GM23338 (cell line): Measurements from ENCODE around the gene ACBD7. TPM values are rescaled to one million over a fixed set of nuclear protein-coding genes. Genes with fewer than 3 reads are reported as not detected.

Experiments used
- ATAC-seq: fragments of 200-7000 bp; cut with Tn5 transposase; 3 replicates; pipeline ENCODE4 v1.9.1; 2020
- DNase-seq: peaks from one replicate; pipeline ENCODE4 v3.0.0-alpha.2; 2015; ENCODE audit warnings: low spot score
- H2AFZ ChIP-seq: fragments of 200-600 bp; sonication (generic); 2 replicates; pipeline ENCODE4 v1.8.0; 2016; ENCODE audit warnings: antibody characterized with exemption, mild to moderate bottlenecking, moderate library complexity
- H3F3A ChIP-seq: fragments of 200-600 bp; sonication (generic); replicated peaks from 2 replicates; pipeline ENCODE4 v1.8.0; 2017; ENCODE audit warnings: antibody characterized with exemption, mixed run types, low read depth
- H3K27ac ChIP-seq: fragments of 200-600 bp; sonication (generic); 2 replicates; pipeline ENCODE4 v1.6.1; 2016; ENCODE audit warnings: low read depth
- H3K27me3 ChIP-seq: fragments of 200-600 bp; sonication (generic); 2 replicates; pipeline ENCODE4 v1.8.0; 2016; ENCODE audit warnings: mild to moderate bottlenecking, mixed run types, moderate library complexity; ENCODE audit not compliant: insufficient read depth
- H3K36me3 ChIP-seq: fragments of 200-600 bp; sonication (generic); 2 replicates; pipeline ENCODE4 v1.8.0; 2016; ENCODE audit warnings: mild to moderate bottlenecking; ENCODE audit not compliant: insufficient read depth
- H3K4me1 ChIP-seq: fragments of 200-600 bp; sonication (generic); 2 replicates; pipeline ENCODE4 v1.8.0; 2016; ENCODE audit warnings: mild to moderate bottlenecking, moderate library complexity; ENCODE audit not compliant: insufficient read depth
- H3K4me2 ChIP-seq: fragments of 200-600 bp; sonication (generic); 2 replicates; pipeline ENCODE4 v1.7.1; 2017; ENCODE audit warnings: mixed run types
- H3K4me3 ChIP-seq: fragments of 200-600 bp; sonication (generic); 2 replicates; pipeline ENCODE4 v1.6.1; 2016; ENCODE audit warnings: mixed run types
- H3K79me2 ChIP-seq: fragments of 200-600 bp; sonication (generic); replicated peaks from 2 replicates; pipeline ENCODE4 v1.8.0; 2017; ENCODE audit warnings: mild to moderate bottlenecking; ENCODE audit not compliant: insufficient read depth
- H3K9me2 ChIP-seq: fragments of 200-600 bp; sonication (generic); 2 replicates; pipeline ENCODE4 v1.8.0; 2017; ENCODE audit not compliant: insufficient read depth
- H4K20me1 ChIP-seq: fragments of 200-600 bp; sonication (generic); replicated peaks from 2 replicates; pipeline ENCODE4 v1.8.0; 2017; ENCODE audit warnings: mild to moderate bottlenecking; ENCODE audit not compliant: insufficient read depth
- H3K27ac Mint-ChIP-seq: 2 replicates; pipeline ENCODE4 v1.8.0; 2020; ENCODE audit warnings: inconsistent platforms, mild to moderate bottlenecking, moderate library complexity, mixed read lengths
- H3K27me3 Mint-ChIP-seq: 3 replicates; pipeline ENCODE4 v1.8.0; 2022; ENCODE audit warnings: low read depth, mild to moderate bottlenecking, moderate library complexity, mixed read lengths, inconsistent platforms; ENCODE audit not compliant: insufficient read depth, poor library complexity
- H3K36me3 Mint-ChIP-seq: 3 replicates; pipeline ENCODE4 v1.8.0; 2021; ENCODE audit warnings: low read depth, mild to moderate bottlenecking, inconsistent platforms, moderate library complexity, mixed read lengths
- H3K4me1 Mint-ChIP-seq: 3 replicates; pipeline ENCODE4 v1.8.0; 2020; ENCODE audit warnings: mild to moderate bottlenecking, inconsistent platforms, mixed read lengths
- H3K4me3 Mint-ChIP-seq: 3 replicates; pipeline ENCODE4 v1.8.0; 2021; ENCODE audit warnings: moderate library complexity, mild to moderate bottlenecking, inconsistent platforms, mixed read lengths
- H3K9me3 Mint-ChIP-seq: 3 replicates; pipeline ENCODE4 v1.8.0; 2020; ENCODE audit warnings: moderate library complexity, mild to moderate bottlenecking, inconsistent platforms, mixed read lengths
- CREB1 ChIP-seq: fragments of 250-450 bp; sonication (Bioruptor Pico); IDR thresholded peaks from 2 replicates; pipeline ENCODE4 v1.5.0; 2020; ENCODE audit warnings: low read depth, mild to moderate bottlenecking, moderate library complexity
- EZH2 ChIP-seq: fragments of 200-600 bp; sonication (generic); IDR thresholded peaks from one replicate; pipeline ENCODE4 v1.8.0; 2017; ENCODE audit warnings: antibody characterized with exemption, mild to moderate bottlenecking, low read depth; ENCODE audit not compliant: unreplicated experiment
- EZH2phosphoT487 ChIP-seq: fragments of 200-600 bp; sonication (generic); IDR thresholded peaks from one replicate; pipeline ENCODE4 v1.8.1; 2018; ENCODE audit warnings: antibody characterized with exemption; ENCODE audit not compliant: unreplicated experiment
- JUNB ChIP-seq: IDR thresholded peaks from one replicate; pipeline ENCODE4 v1.6.1; 2016; ENCODE audit warnings: antibody characterized with exemption; ENCODE audit not compliant: unreplicated experiment
- NANOG ChIP-seq: IDR thresholded peaks from 2 replicates; pipeline ENCODE4 v1.6.1; 2016; ENCODE audit warnings: antibody characterized with exemption, borderline replicate concordance
- POLR2AphosphoS5 ChIP-seq: IDR thresholded peaks from 2 replicates; pipeline ENCODE4 v1.6.1; 2016; ENCODE audit warnings: antibody characterized with exemption, low read depth
- STAT1 ChIP-seq: IDR thresholded peaks from one replicate; pipeline ENCODE4 v1.6.1; 2016; ENCODE audit warnings: antibody characterized with exemption; ENCODE audit not compliant: unreplicated experiment
- ZNF114 ChIP-seq: fragments of 250-450 bp; sonication (Bioruptor Pico); IDR thresholded peaks from 2 replicates; pipeline ENCODE4 v1.5.0; 2020; ENCODE audit warnings: mild to moderate bottlenecking, moderate library complexity
- ZNF331 ChIP-seq: fragments of 250-450 bp; sonication (Bioruptor Pico); IDR thresholded peaks from 2 replicates; pipeline ENCODE4 v1.5.0; 2020; ENCODE audit warnings: low read depth, mild to moderate bottlenecking, moderate library complexity
- polyA plus RNA-seq: library from polyadenylated mRNA; unstranded; fragments of >200 nt; fragmentation: Nextera tagmentation; extraction: Ambion mirVana; gene quantifications from 2 replicates; pipeline ENCODE4 v1.2.1, GENCODE V29; 2016
- total RNA-seq: library from RNA; depleted of rRNA; stranded (reverse); fragments of >200 nt; shearing (Covaris generic); gene quantifications from 2 replicates; pipeline ENCODE4 v1.2.3, GENCODE V29; 2014
- TF ChIP-seq, protein P1 (sequence below): IDR thresholded peaks from one replicate; pipeline ENCODE4 v1.6.1; 2018; ENCODE audit warnings: antibody characterized with exemption; ENCODE audit not compliant: unreplicated experiment
- TF ChIP-seq, protein P2 (sequence below), 2 experiments: fragments of 200-600 bp in 1 of 2; sonication (generic) in 1 of 2; conservative IDR thresholded peaks; 2 replicates each; pipeline versions ENCODE4 v1.5.1 to v1.6.1; 2016 to 2017; ENCODE audit warnings: antibody characterized with exemption in 2 of 2, low read depth in 2 of 2, mild to moderate bottlenecking in 2 of 2, moderate library complexity in 1 of 2

The ACBD7 gene
- total and polyA plus RNA-seq, 2 experiments from 2014 or later = 2.8 to 14.7 TPM

DNA sequence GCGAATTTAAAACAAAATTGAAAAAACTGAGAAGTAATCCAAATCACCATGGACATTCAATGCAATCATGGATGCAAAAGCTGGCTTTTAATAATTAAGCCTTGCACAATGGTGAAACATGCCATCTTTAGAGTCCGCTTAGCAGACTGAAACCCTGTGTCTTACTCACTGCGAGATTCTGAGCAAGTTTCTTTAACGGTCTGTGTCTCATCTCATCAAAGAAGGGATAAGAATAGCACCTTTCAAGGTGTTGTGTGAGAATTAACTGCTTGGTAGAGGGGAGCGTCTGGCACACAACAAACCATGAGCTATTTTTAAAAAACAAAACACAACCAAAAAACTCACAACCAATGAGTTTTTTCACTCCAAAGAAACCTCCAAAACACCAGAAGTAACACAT, 21.4 kb downstream of the ACBD7 start:
- no peak overlapping the region for H3K27ac ChIP-seq
- Mint-ChIP-seq H3K9me3 (peaks cover 6% of the 10 kb centered on the region), H3K4me1 (no peaks in the 10 kb centered on the region; the same call in 2 of the 3 replicates), H3K36me3 (peaks cover 2% of the 10 kb centered on the region), H3K4me3 (no peak overlapping the region), H3K27me3 (no peaks in the 10 kb centered on the region), H3K27ac (no peak overlapping the region)
- H2AFZ ChIP-seq = no peak overlapping the region
- H4K20me1 ChIP-seq = no peaks in the 10 kb centered on the region
- ATAC-seq (no peak), DNase-seq (no peak)
- no peaks in the 10 kb centered on the region; the same call in 1 of the 2 replicates for H3K9me2 ChIP-seq
- H3K79me2 ChIP-seq = no peaks in the 10 kb centered on the region
- H3K4me2 ChIP-seq = no peak overlapping the region
- no peaks in the 10 kb centered on the region for H3F3A ChIP-seq
- no peaks in the 10 kb centered on the region for H3K27me3 ChIP-seq
- H3K4me3 ChIP-seq = no peak overlapping the region
- TF ChIP-seq JUNB = no peak
- no peak for TF ChIP-seq POLR2AphosphoS5
- TF ChIP-seq EZH2 = no peak
- TF ChIP-seq, protein P1, sequence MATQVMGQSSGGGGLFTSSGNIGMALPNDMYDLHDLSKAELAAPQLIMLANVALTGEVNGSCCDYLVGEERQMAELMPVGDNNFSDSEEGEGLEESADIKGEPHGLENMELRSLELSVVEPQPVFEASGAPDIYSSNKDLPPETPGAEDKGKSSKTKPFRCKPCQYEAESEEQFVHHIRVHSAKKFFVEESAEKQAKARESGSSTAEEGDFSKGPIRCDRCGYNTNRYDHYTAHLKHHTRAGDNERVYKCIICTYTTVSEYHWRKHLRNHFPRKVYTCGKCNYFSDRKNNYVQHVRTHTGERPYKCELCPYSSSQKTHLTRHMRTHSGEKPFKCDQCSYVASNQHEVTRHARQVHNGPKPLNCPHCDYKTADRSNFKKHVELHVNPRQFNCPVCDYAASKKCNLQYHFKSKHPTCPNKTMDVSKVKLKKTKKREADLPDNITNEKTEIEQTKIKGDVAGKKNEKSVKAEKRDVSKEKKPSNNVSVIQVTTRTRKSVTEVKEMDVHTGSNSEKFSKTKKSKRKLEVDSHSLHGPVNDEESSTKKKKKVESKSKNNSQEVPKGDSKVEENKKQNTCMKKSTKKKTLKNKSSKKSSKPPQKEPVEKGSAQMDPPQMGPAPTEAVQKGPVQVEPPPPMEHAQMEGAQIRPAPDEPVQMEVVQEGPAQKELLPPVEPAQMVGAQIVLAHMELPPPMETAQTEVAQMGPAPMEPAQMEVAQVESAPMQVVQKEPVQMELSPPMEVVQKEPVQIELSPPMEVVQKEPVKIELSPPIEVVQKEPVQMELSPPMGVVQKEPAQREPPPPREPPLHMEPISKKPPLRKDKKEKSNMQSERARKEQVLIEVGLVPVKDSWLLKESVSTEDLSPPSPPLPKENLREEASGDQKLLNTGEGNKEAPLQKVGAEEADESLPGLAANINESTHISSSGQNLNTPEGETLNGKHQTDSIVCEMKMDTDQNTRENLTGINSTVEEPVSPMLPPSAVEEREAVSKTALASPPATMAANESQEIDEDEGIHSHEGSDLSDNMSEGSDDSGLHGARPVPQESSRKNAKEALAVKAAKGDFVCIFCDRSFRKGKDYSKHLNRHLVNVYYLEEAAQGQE = no peak
- no peak for TF ChIP-seq ZNF114
- no peaks in the 10 kb centered on the region; the same call in 1 of the 2 replicates for H3K36me3 ChIP-seq
- H3K4me1 ChIP-seq = no peaks in the 10 kb centered on the region

DNA sequence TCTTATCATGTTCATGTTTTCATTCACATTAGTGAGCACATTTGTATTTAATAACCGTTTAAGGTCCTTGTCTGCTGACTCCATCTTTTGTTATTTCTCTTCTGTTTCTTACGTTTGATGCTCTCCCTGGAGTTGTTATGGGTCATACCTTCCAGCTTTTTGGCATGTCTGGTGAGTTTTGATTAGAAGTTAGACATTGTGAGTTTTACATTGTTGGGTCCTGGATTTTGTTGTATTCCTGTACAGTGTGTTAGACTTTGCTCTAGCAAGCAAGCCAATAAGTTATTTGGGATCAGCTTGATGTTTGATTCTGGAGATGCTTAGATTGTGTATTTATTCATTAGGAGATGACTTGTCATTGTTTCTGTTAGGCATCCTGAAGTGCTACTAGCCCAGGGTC, 27.9 kb downstream of the ACBD7 start:
- Mint-ChIP-seq H3K4me1 (no peaks in the 10 kb centered on the region), H3K27me3 (peaks cover 2% of the 10 kb centered on the region), H3K36me3 (peaks cover 4% of the 10 kb centered on the region; the same call in 1 of the 3 replicates), H3K9me3 (peaks cover 23% of the 10 kb centered on the region), H3K27ac (no peak overlapping the region), H3K4me3 (no peak overlapping the region)
- Histone ChIP-seq H3K79me2 (no peaks in the 10 kb centered on the region), H4K20me1 (no peaks in the 10 kb centered on the region), H3K27me3 (no peaks in the 10 kb centered on the region), H3K4me3 (no peak overlapping the region), H3F3A (no peaks in the 10 kb centered on the region), H3K9me2 (no peaks in the 10 kb centered on the region; the same call in 1 of the 2 replicates), H3K27ac (no peak overlapping the region), H2AFZ (no peak overlapping the region), H3K4me2 (no peak overlapping the region), H3K4me1 (no peaks in the 10 kb centered on the region), H3K36me3 (no peaks in the 10 kb centered on the region)
- DNase-seq (no peak), ATAC-seq (no peak)
- TF ChIP-seq EZH2phosphoT487 = no peak
- TF ChIP-seq CREB1 (CRISPR knock-in tag) = no peak
- TF ChIP-seq POLR2AphosphoS5 = no peak
- TF ChIP-seq ZNF331 (CRISPR knock-in tag) = no peak
- no peak for TF ChIP-seq ZNF114
- TF ChIP-seq, protein P2, sequence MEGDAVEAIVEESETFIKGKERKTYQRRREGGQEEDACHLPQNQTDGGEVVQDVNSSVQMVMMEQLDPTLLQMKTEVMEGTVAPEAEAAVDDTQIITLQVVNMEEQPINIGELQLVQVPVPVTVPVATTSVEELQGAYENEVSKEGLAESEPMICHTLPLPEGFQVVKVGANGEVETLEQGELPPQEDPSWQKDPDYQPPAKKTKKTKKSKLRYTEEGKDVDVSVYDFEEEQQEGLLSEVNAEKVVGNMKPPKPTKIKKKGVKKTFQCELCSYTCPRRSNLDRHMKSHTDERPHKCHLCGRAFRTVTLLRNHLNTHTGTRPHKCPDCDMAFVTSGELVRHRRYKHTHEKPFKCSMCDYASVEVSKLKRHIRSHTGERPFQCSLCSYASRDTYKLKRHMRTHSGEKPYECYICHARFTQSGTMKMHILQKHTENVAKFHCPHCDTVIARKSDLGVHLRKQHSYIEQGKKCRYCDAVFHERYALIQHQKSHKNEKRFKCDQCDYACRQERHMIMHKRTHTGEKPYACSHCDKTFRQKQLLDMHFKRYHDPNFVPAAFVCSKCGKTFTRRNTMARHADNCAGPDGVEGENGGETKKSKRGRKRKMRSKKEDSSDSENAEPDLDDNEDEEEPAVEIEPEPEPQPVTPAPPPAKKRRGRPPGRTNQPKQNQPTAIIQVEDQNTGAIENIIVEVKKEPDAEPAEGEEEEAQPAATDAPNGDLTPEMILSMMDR (conservative IDR thresholded peaks at IDR 0.05; ENCODE audit: low read depth in 2 of 2) = no peak
- no peak for TF ChIP-seq NANOG
- no peak for TF ChIP-seq STAT1
